GM06990 (cell line): ENCODE results near the gene IER3IP1.
A peak's percentile ranks its signal among the peaks of the same experiment; 100 is the strongest.
"Not testable (repeated sequence)": the region's sequence is repeated elsewhere in the genome, so short reads cannot be mapped to it uniquely, and the experiment has no call there.

Source experiments
- DNase-seq: peaks from one replicate; pipeline ENCODE4 v3.0.0-alpha.2; 2011; ENCODE audit not compliant: insufficient read length; ENCODE audit errors: extremely low read depth
- H3K27me3 ChIP-seq: replicated peaks from 2 replicates; pipeline ENCODE4 v1.6.0; 2011; ENCODE audit warnings: low read length; ENCODE audit not compliant: control insufficient read depth, insufficient read depth
- H3K36me3 ChIP-seq: 2 replicates; pipeline ENCODE4 v1.5.1; 2011; ENCODE audit warnings: low read length; ENCODE audit not compliant: control insufficient read depth, insufficient read depth
- H3K4me3 ChIP-seq: replicated peaks from 2 replicates; pipeline ENCODE4 v1.5.1; 2011; ENCODE audit warnings: low read depth, mild to moderate bottlenecking, control low read depth, low read length
- TF ChIP-seq, protein P1 (sequence below): IDR thresholded peaks from 2 replicates; pipeline ENCODE4 v1.5.1; 2011; ENCODE audit warnings: low read length, control low read depth, mild to moderate bottlenecking, inconsistent platforms; ENCODE audit not compliant: insufficient read depth, poor library complexity, severe bottlenecking

The IER3IP1 gene

DNA sequence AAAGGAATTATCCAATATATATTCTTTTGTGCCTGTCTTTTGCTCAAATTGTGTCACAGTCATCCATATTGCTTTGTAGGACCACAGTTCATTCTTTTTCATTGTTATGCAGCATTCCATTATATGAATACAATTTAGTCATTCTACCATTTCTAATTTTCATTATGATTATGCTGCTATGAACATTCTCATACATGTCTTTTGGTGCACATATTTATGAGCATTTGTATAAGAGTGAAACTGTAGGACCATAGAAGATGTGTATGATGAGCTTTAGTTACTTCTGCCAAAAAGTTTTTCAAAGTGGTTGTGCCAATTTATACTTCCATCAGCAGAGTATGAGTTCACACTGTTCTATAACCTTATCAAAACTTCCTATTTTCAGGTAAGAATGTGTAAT lies 7.7 kb downstream of the IER3IP1 start:
- H3K27me3 ChIP-seq, result no peaks in the 10 kb centered on the region
- no peaks in the 10 kb centered on the region for H3K36me3 ChIP-seq
- TF ChIP-seq, protein P1, sequence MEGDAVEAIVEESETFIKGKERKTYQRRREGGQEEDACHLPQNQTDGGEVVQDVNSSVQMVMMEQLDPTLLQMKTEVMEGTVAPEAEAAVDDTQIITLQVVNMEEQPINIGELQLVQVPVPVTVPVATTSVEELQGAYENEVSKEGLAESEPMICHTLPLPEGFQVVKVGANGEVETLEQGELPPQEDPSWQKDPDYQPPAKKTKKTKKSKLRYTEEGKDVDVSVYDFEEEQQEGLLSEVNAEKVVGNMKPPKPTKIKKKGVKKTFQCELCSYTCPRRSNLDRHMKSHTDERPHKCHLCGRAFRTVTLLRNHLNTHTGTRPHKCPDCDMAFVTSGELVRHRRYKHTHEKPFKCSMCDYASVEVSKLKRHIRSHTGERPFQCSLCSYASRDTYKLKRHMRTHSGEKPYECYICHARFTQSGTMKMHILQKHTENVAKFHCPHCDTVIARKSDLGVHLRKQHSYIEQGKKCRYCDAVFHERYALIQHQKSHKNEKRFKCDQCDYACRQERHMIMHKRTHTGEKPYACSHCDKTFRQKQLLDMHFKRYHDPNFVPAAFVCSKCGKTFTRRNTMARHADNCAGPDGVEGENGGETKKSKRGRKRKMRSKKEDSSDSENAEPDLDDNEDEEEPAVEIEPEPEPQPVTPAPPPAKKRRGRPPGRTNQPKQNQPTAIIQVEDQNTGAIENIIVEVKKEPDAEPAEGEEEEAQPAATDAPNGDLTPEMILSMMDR, result no peak
- DNase-seq, result no peak
- no peak overlapping the region for H3K4me3 ChIP-seq

DNA sequence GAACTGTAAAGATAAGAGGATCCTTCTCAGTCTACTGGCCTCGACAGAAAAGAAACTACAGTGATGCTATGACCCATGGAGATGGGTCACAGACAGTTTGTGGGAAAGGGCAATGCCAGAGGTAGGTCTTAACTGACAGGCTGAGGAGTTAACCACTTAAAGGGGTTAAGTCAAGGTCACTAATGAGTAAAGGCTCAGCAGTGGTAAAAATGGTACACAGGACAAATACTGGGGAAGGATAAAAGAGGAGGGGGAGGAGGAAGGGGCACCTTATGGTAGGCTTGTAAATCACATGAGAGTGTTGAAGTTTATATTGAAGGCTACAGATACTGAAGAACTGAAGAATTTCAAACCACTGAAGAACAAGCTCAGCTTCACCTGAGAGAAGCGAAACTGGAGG lies 9.9 kb downstream of the IER3IP1 start:
- Histone ChIP-seq H3K27me3 (no peaks in the 10 kb centered on the region), H3K36me3 (no peaks in the 10 kb centered on the region), H3K4me3 (no peak overlapping the region)
- TF ChIP-seq, protein P1, result no peak
- DNase-seq, result no peak

DNA sequence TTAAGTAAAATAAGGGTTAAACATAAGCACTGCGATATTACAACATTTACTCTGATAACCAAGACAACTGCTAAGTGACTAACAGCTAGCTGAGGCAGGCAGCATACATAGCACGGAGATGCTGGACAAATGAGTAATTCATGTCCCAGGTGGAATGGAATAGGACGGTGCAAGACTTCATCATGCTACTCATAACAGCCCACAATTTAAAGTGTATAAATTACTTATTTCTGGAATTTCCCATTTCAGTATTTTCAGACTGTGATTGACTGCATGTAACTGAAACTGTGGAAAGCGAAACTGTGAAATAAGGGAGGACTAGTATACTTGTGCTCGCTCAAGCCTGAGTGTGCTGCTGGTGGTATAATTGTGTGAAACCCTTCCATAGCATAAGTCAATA lies 12.9 kb downstream of the IER3IP1 start:
- H3K27me3 ChIP-seq, result no peaks in the 10 kb centered on the region
- TF ChIP-seq, protein P1, result no peak
- peak overlapping the region; percentile 18; the same call in 1 of the 2 replicates for H3K4me3 ChIP-seq
- peak; percentile 58 for DNase-seq
- no peaks in the 10 kb centered on the region for H3K36me3 ChIP-seq

GRCh38 chr18:47160256-47160655 lies 15.9 kb downstream of the IER3IP1 start:
- TF ChIP-seq, protein P1, result no peak
- H3K27me3 ChIP-seq, result no peaks in the 10 kb centered on the region
- no peak for DNase-seq
- no peak overlapping the region for H3K4me3 ChIP-seq
- H3K36me3 ChIP-seq, result no peaks in the 10 kb centered on the region

DNA sequence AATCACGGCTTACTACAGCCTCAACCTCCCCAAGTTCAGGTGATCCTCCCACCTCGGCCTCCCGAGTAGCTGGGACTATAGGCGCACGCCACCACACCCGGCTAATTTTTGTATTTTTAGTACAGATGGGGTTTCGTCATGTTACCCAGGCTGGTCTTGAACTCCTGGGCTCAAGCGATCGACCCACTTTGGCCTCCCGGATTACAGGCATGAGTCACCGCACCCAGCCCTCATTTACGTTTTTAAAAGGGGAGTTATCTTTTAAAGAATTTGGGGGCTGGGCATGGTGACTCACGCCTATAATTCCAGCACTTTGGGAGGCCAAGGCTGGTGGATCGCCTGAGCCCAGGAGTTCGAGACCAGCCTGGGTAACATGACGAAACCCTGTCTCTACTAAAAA lies 17.8 kb downstream of the IER3IP1 start:
- H3K36me3 ChIP-seq, H3K27me3 ChIP-seq, DNase-seq, H3K4me3 ChIP-seq: not testable (repeated sequence)

GRCh38 chr18:47151439-47151838 lies 24.7 kb downstream of the IER3IP1 start:
- Histone ChIP-seq H3K4me3 (peak overlapping the region; percentile 75), H3K36me3 (no peaks in the 10 kb centered on the region), H3K27me3 (no peaks in the 10 kb centered on the region)
- no peak for DNase-seq
- TF ChIP-seq, protein P1, result no peak
